GM13977 (cell line): ENCODE results near the gene NELL1.
A peak's percentile ranks its signal among the peaks of the same experiment; 100 is the strongest.

Source experiments
- DNase-seq: peaks from one replicate; pipeline ENCODE4 v3.0.0; 2012; ENCODE audit warnings: low spot score
- CTCF ChIP-seq: IDR thresholded peaks from 2 replicates; pipeline ENCODE4 v1.5.1; 2012; ENCODE audit warnings: mild to moderate bottlenecking, control low read depth; ENCODE audit not compliant: insufficient read depth; ENCODE audit errors: extremely low read depth, missing control alignments
- in situ Hi-C: fragments of 300-500 bp; cut with MboI; formaldehyde crosslinking; loops from one replicate; pipeline ENCODE4 v1.12.0; 2022; ENCODE audit warnings: low sequenced_read_pairs, low pct_unique_long_range_greater_than_20kb, mixed read lengths, inconsistent platforms; ENCODE audit not compliant: unreplicated experiment

NELL1 gene

DNA sequence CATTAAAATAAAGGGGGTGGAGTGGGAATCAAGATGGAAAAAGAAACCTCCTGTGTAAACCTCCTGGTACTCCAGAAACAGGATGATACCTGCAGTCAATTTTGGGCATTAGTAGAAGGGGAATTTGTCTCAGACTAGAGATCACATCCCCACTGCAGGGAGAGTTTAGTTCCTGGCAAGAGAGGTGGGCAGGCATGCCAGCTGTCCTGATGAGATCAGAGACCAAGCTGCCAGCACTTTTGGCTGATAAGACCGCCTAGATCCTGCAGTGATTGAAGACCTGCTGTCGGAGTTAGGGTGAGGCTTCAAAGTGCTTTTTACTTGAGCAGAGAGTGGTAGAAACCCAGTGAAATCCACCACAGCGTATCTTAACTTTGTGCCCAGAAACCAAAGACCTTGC lies 29.7 kb upstream of the NELL1 start:
- no peak for TF ChIP-seq CTCF
- DNase-seq: no peak
- in situ Hi-C loops: loop anchor here (25.0 kb wide), 1 partner anchor 1498 kb away; no protein-coding TSS in a partner anchor

- no peak for TF ChIP-seq CTCF
- no peak for DNase-seq
- in situ Hi-C loops: loop anchor here (25.0 kb wide), 1 partner anchor 1497 kb away; no protein-coding TSS in a partner anchor
Measured at GRCh38 chr11:20640401-20640800, 29.0 kb upstream of the NELL1 start.

- DNase-seq: no peak
- in situ Hi-C loops: loop anchor here (25.0 kb wide), 1 partner anchor 1493 kb away; no protein-coding TSS in a partner anchor
- TF ChIP-seq CTCF: no peak
Measured at GRCh38 chr11:20644360-20644759, 25.0 kb upstream of the NELL1 start.

- in situ Hi-C loops: loop anchor here (25.0 kb wide), 1 partner anchor 1489 kb away; no protein-coding TSS in a partner anchor
- TF ChIP-seq CTCF: peak; percentile 81
- DNase-seq: peak; percentile 74
Measured at GRCh38 chr11:20647976-20648565, 21.3 kb upstream of the NELL1 start.

- no peak for DNase-seq
- in situ Hi-C loops: loop anchor here (25.0 kb wide), 1 partner anchor 860 kb away; no protein-coding TSS in a partner anchor
- no peak for TF ChIP-seq CTCF
Measured at GRCh38 chr11:20652150-20652806, 17.1 kb upstream of the NELL1 start.

DNA sequence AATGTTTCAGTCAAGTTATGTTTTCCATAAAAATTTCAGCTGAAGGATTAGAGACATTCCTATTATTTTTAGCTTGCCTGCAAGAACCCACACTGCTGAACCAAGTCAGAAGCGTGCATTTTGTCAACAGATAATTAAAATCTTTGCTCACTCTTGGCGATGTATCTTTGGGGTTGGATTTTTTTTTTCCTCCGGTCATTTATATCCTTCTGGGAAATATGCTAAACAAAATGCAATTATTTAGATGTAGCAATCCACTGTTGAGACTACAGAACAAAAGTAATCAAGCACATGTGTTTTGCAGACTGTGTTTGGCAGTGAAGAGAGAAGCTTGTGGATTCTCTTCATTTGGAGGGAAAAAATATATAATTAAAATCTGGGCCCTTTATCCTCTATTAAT lies 15.3 kb upstream of the NELL1 start:
- no peak for DNase-seq
- in situ Hi-C loops: loop anchor here (25.0 kb wide), 1 partner anchor 858 kb away; no protein-coding TSS in a partner anchor
- TF ChIP-seq CTCF: no peak
